Transverse colon (tissue), 4 donors: Measurements from ENCODE around the gene TSPAN9. TPM values are rescaled to one million over a fixed set of nuclear protein-coding genes. Genes with fewer than 3 reads are reported as not detected.
A peak's percentile ranks its signal among the peaks of the same experiment; 100 is the strongest.

Experiments
- DNase-seq: peaks from one replicate; pipeline ENCODE4 v3.0.0-alpha.2; 2019
- H3K27ac ChIP-seq, 4 donors: fragments of 200-600 bp; sonication (generic); 2 replicates each; pipeline ENCODE4 v1.5.1; 2016 to 2018; ENCODE audit warnings: inconsistent platforms in 4 of 4
- H3K27me3 ChIP-seq: fragments of 200-600 bp; sonication (generic); 2 replicates; pipeline ENCODE4 v1.5.1; 2017; ENCODE audit warnings: inconsistent platforms
- H3K36me3 ChIP-seq, 4 donors: fragments of 200-600 bp; sonication (generic); 2 replicates each; pipeline ENCODE4 v1.5.1; 2017 to 2019; ENCODE audit warnings: inconsistent platforms in 4 of 4
- H3K4me1 ChIP-seq, 4 donors: fragments of 200-600 bp; sonication (generic); 2 replicates each; pipeline ENCODE4 v1.5.1; 2017 to 2020; ENCODE audit warnings: inconsistent platforms in 4 of 4
- H3K4me3 ChIP-seq, 4 donors: fragments of 200-600 bp; sonication (generic); 1 replicate in 1 of 4; 2 replicates in 3 of 4; pipeline versions ENCODE4 v1.5.1 to v1.6.1; 2017 to 2019; ENCODE audit warnings: inconsistent platforms in 4 of 4
- H3K9me3 ChIP-seq, 2 donors: fragments of 200-600 bp; sonication (generic); 2 replicates each; pipeline ENCODE4 v1.5.1; 2017 to 2019; ENCODE audit warnings: inconsistent platforms in 2 of 2
- EP300 ChIP-seq: sonication (generic); formaldehyde crosslinking; IDR thresholded peaks from one replicate; pipeline ENCODE4 v1.6.1; 2017; ENCODE audit warnings: antibody characterized with exemption, low read depth
- POLR2A ChIP-seq: fragments of 450-650 bp; IDR thresholded peaks from one replicate; pipeline ENCODE4 v1.6.1; 2016; ENCODE audit warnings: antibody characterized with exemption, mild to moderate bottlenecking, moderate library complexity
- POLR2AphosphoS5 ChIP-seq, 3 donors: sonication (generic); formaldehyde crosslinking; IDR thresholded peaks; one replicate each; pipeline ENCODE4 v1.6.1; 2016; ENCODE audit warnings: antibody characterized with exemption in 3 of 3
- WGBS, 2 donors: methylation state at CpG; one replicate each; pipeline ENCODE4 v1.1.5; 2018; ENCODE audit warnings: low coverage in 1 of 2; 5-methylcytosine and 5-hydroxymethylcytosine counted together
- in situ Hi-C, 4 donors: fragments of 200-750 bp; cut with MboI; loops; one replicate each; pipeline versions ENCODE4 v1.15.0 to v1.15.1; 2017; ENCODE audit warnings: low sequenced_read_pairs in 3 of 4, low pct_ligation_motif_present in 1 of 4, low pct_unique_long_range_greater_than_20kb in 1 of 4
- intact Hi-C: fragments of 100-400 bp; cut with DNase I; formaldehyde crosslinking; loops from one replicate; pipeline ENCODE4 v1.15.1; 2023; ENCODE audit warnings: low total_unique reads
- total RNA-seq, 4 donors: library from RNA; depleted of rRNA; stranded (reverse); fragments of >200 nt; gene quantifications; one replicate each; pipeline ENCODE4 v1.1.0, GENCODE V29; 2016
- TF ChIP-seq, protein P1 (sequence below), 5 experiments: fragments of 200-600 bp in 3 of 5; fragments of 450-650 bp in 2 of 5; sonication (generic) in 3 of 5; IDR thresholded peaks; 1 replicate in 2 of 5; 2 replicates in 3 of 5; pipeline ENCODE4 v1.5.1; 2016 to 2017; ENCODE audit warnings: antibody characterized with exemption in 5 of 5, inconsistent platforms in 3 of 5, mild to moderate bottlenecking in 2 of 5, moderate library complexity in 1 of 5

TSPAN9 gene
- total RNA-seq, 4 donors from 2014 or later, result 4.2 to 9.3 (median 6.1) TPM

DNA sequence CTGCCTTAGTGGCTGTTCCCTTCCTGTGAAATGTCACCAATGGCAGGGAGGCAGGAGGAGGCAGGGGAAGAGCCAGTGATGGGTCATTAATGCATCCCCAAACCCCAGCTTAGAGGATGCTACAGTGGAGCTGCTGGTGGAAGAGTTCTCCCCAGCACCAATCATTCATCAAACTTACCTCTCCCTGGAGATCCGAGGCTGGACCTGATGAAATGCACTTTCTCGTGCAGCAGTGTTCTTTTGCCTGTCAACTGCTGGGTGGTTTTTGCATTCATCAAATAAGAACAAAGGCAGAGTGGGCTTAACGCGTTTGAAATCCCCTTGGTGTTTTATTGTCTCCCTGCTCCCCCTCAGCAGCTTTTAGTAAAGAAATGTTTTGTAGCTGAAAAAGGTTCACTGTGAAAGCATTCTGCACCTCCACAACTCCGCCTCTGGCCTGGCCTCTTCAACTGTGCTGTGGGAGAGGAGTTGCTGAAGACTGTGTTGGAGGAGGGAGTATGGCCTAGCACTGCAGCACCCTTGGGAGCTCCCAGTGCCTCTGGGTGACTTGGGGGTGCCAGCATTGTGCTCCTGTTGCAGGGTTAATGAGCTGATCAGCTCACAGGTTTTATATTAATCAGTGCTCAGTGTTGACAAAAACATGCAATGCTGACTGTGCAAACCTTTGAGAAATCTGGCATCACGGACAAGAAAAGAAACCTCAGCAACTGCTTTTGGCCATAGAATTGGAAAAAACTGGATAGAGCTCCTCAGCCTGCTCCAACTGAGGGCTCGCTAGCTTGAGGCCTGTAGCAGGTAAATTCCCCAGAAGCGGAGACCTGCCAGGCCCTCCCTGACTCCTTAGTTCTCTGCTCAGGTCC is 14.4 kb downstream of the TSPAN9 start:
- TF ChIP-seq EP300 (no peak), POLR2A (no peak), POLR2AphosphoS5 (IDR thresholded peaks at IDR 0.05) (no peak)
- TF ChIP-seq, protein P1, sequence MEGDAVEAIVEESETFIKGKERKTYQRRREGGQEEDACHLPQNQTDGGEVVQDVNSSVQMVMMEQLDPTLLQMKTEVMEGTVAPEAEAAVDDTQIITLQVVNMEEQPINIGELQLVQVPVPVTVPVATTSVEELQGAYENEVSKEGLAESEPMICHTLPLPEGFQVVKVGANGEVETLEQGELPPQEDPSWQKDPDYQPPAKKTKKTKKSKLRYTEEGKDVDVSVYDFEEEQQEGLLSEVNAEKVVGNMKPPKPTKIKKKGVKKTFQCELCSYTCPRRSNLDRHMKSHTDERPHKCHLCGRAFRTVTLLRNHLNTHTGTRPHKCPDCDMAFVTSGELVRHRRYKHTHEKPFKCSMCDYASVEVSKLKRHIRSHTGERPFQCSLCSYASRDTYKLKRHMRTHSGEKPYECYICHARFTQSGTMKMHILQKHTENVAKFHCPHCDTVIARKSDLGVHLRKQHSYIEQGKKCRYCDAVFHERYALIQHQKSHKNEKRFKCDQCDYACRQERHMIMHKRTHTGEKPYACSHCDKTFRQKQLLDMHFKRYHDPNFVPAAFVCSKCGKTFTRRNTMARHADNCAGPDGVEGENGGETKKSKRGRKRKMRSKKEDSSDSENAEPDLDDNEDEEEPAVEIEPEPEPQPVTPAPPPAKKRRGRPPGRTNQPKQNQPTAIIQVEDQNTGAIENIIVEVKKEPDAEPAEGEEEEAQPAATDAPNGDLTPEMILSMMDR (IDR thresholded peaks at IDR 0.05), result no peak
- Histone ChIP-seq H3K27ac (no peak overlapping the region), H3K4me1 (peaks cover 0 to 3% (median 0%) of the 10 kb centered on the region in 4 donors), H3K4me3 (no peak overlapping the region), H3K9me3 (no peaks in the 10 kb centered on the region), H3K27me3 (no peaks in the 10 kb centered on the region), H3K36me3 (no peaks in the 10 kb centered on the region)
- no peak for DNase-seq
- 75% methylated on average over 8 of the region's 8 CpGs; no CpG with 5 or more reads in 1 of the 2 donors for WGBS, 2 donors
- intact Hi-C loops, result no loop called here
- in situ Hi-C loops, result no loop called here

DNA sequence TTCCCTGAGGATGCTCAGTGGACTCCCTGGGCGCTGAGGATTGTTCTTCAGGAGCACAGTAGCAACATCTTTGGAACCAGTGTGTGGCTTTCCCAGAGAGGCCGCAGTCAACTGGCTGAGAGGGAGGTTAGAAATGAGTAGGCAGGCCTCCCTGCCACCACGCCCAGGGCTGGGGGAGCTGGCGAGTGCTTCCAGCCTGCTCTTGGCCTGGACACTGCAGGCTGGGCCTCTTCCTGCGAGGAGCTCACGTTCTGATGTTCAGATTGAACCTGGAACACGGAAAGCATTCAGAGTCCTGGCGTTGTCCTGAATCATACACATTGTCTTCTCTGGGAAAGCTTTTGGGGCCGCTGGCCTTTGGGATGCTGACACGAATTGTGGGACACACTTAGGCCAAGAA is 15.6 kb downstream of the TSPAN9 start:
- H3K27ac ChIP-seq, result no peak overlapping the region
- intact Hi-C loops (no loop called here), in situ Hi-C loops (no loop called here)
- 88% methylated on average over 9 of the region's 10 CpGs; no CpG with 5 or more reads in 1 of the 2 donors for WGBS, 2 donors
- no peak for DNase-seq
- no peak overlapping the region for H3K4me3 ChIP-seq
- H3K36me3 ChIP-seq, result no peaks in the 10 kb centered on the region
- no peaks in the 10 kb centered on the region for H3K27me3 ChIP-seq
- peaks cover 0 to 13% (median 5%) of the 10 kb centered on the region in 4 donors for H3K4me1 ChIP-seq
- TF ChIP-seq POLR2AphosphoS5 (IDR thresholded peaks at IDR 0.05) (no peak), EP300 (no peak), POLR2A (no peak)
- TF ChIP-seq, protein P1 (IDR thresholded peaks at IDR 0.05), result no peak
- no peaks in the 10 kb centered on the region for H3K9me3 ChIP-seq

- Histone ChIP-seq H3K4me3 (no peak overlapping the region), H3K4me1 (peaks cover 0 to 19% (median 6%) of the 10 kb centered on the region in 4 donors), H3K9me3 (no peaks in the 10 kb centered on the region), H3K27me3 (no peaks in the 10 kb centered on the region), H3K27ac (peak overlapping the region; percentile 25 to 60 (median 32)), H3K36me3 (no peaks in the 10 kb centered on the region)
- in situ Hi-C loops, result no loop called here
- WGBS, 2 donors, result 15 to 46% methylated on average over 4 to 10 of the region's 10 CpGs
- DNase-seq, result peak; percentile 59
- TF ChIP-seq POLR2A (no peak), POLR2AphosphoS5 (IDR thresholded peaks at IDR 0.05) (peak in 1 of 3 donors; percentile 21), EP300 (no peak)
- TF ChIP-seq, protein P1 (IDR thresholded peaks at IDR 0.05), result no peak
- intact Hi-C loops, result no loop called here
These were observed 20.1 kb downstream of the TSPAN9 start for GRCh38 chr12:3097186-3097804.

DNA sequence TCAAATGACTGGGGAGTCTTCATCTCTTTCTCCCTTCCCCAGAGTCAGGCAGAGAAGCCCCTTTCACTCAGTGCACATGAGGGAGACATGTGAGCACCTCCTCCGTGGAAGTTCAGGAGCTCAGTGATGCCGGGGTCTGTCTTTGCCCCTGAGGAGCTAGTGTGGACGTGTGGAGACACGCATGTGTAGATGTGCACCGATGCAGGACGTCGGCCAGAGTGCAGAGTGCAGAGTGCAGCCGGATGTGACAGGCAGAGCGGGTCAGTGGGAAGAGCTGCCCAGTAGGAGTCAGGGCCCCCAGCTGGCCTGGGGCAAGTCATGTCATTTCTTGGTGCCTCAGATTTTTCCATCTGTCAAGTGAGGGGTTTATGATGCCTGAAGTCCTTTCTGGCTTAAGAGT is 20.7 kb downstream of the TSPAN9 start:
- TF ChIP-seq EP300 (no peak), POLR2AphosphoS5 (IDR thresholded peaks at IDR 0.05) (no peak), POLR2A (no peak)
- TF ChIP-seq, protein P1 (IDR thresholded peaks at IDR 0.05), result no peak
- in situ Hi-C loops (no loop called here), intact Hi-C loops (no loop called here)
- WGBS, 2 donors, result 77% methylated on average over 9 of the region's 9 CpGs; no CpG with 5 or more reads in 1 of the 2 donors
- Histone ChIP-seq H3K36me3 (no peaks in the 10 kb centered on the region), H3K9me3 (no peaks in the 10 kb centered on the region), H3K4me3 (no peak overlapping the region), H3K27me3 (no peaks in the 10 kb centered on the region), H3K4me1 (peaks cover 0 to 19% (median 6%) of the 10 kb centered on the region in 4 donors), H3K27ac (peak overlapping the region; percentile 25 to 60 (median 32))
- no peak for DNase-seq
